ENCODE data around the gene HS6ST1. TPM values are rescaled to one million over a fixed set of nuclear protein-coding genes. Genes with fewer than 3 reads are reported as not detected.

Gene HS6ST1
- total and polyA plus RNA-seq, 2 donors (not counting 1 experiment from before 2014, with no cell fraction given): 7.8 to 22.7 TPM

- no peak overlapping the region for H3K4me3 ChIP-seq (ENCODE audit: control extremely low read depth in 1 of 5, extremely low read depth in 1 of 5, insufficient read depth in 1 of 5, low read depth in 2 of 5, low read length in 4 of 5)
- Mint-ChIP-seq H3K27me3 (no peaks in the 10 kb centered on the region), H3K9me3 (ENCODE audit: insufficient read depth) (peaks cover 6% of the 10 kb centered on the region), H3K4me3 (no peak overlapping the region), H3K27ac (no peak overlapping the region), H3K4me1 (no peaks in the 10 kb centered on the region)
- no peak overlapping the region for H3K4me2 ChIP-seq (replicated peaks; ENCODE audit: low read depth, low read length, poor library complexity, severe bottlenecking)
- H3K4me1 ChIP-seq (ENCODE audit: control insufficient read depth in 2 of 2, insufficient read depth in 2 of 2, low read length in 2 of 2): no peaks in the 10 kb centered on the region
- TF ChIP-seq EZH2 (IDR thresholded peaks at IDR 0.05; ENCODE audit: borderline replicate concordance, insufficient read depth, low read depth, low read length, poor library complexity, severe bottlenecking) (no peak), CTCF (IDR thresholded peaks at IDR 0.05) (no peak)
- 86% methylated on average over 2 of the region's 3 CpGs for WGBS (ENCODE audit: insufficient coverage)
- H3K27me3 ChIP-seq (replicated peaks in 1 of 4; ENCODE audit: control extremely low read depth in 1 of 4, control insufficient read depth in 3 of 4, insufficient read depth in 4 of 4, low read length in 3 of 4): no peaks in the 10 kb centered on the region
- DNase-seq: no peak
- ChIA-PET CTCF (no interaction called here), POLR2A (no interaction called here)
- no peak for ATAC-seq (ENCODE audit: low read depth)
- no peaks in the 10 kb centered on the region for H3K79me2 ChIP-seq (ENCODE audit: control insufficient read depth, insufficient read depth, low read length)
- H3K36me3 ChIP-seq (replicated peaks in 1 of 2; ENCODE audit: control extremely low read depth in 1 of 2, control insufficient read depth in 1 of 2, extremely low read depth in 1 of 2, insufficient read depth in 2 of 2, low read length in 1 of 2): no peaks in the 10 kb centered on the region
- intact Hi-C loops (cut with micrococcal nuclease): no loop called here
- H2AFZ ChIP-seq (ENCODE audit: insufficient read depth, low read depth, low read length, poor library complexity, severe bottlenecking): no peak overlapping the region
- no peaks in the 10 kb centered on the region for H4K20me1 ChIP-seq (ENCODE audit: control insufficient read depth, insufficient read depth, low read length, poor library complexity, severe bottlenecking)
- no peak overlapping the region for H3K9ac ChIP-seq (ENCODE audit: low read length)
- no peak overlapping the region for H3K27ac ChIP-seq (ENCODE audit: low read length in 2 of 2)
- peaks cover 0 to 14% (median 0%) of the 10 kb centered on the region in 3 donors for H3K9me3 ChIP-seq (ENCODE audit: control extremely low read depth in 1 of 3, control insufficient read depth in 2 of 3, insufficient read depth in 1 of 3, low read length in 2 of 3)
Measured at GRCh38 chr2:128342550-128342949, 23.9 kb upstream of the HS6ST1 start.

GRCh38 chr2:128341621-128342020 lies 23.0 kb upstream of the HS6ST1 start:
- peaks cover 0 to 14% (median 0%) of the 10 kb centered on the region in 3 donors for H3K9me3 ChIP-seq (ENCODE audit: control extremely low read depth in 1 of 3, control insufficient read depth in 2 of 3, insufficient read depth in 1 of 3, low read length in 2 of 3)
- H3K4me3 Mint-ChIP-seq: no peak overlapping the region
- no peak overlapping the region for H3K27ac ChIP-seq (ENCODE audit: low read length in 2 of 2)
- WGBS (ENCODE audit: insufficient coverage): no CpG with 5 or more reads among the region's 3 CpGs
- no peak for DNase-seq
- intact Hi-C loops (cut with micrococcal nuclease): no loop called here
- H3K4me2 ChIP-seq (replicated peaks; ENCODE audit: low read depth, low read length, poor library complexity, severe bottlenecking): no peak overlapping the region
- POLR2A ChIA-PET: no interaction called here
- H2AFZ ChIP-seq (ENCODE audit: insufficient read depth, low read depth, low read length, poor library complexity, severe bottlenecking): no peak overlapping the region
- H3K4me1 ChIP-seq (ENCODE audit: control insufficient read depth in 2 of 2, insufficient read depth in 2 of 2, low read length in 2 of 2): no peaks in the 10 kb centered on the region
- H4K20me1 ChIP-seq (ENCODE audit: control insufficient read depth, insufficient read depth, low read length, poor library complexity, severe bottlenecking): no peaks in the 10 kb centered on the region
- CTCF ChIA-PET: no interaction called here
- H3K27me3 Mint-ChIP-seq: no peaks in the 10 kb centered on the region
- H3K27ac Mint-ChIP-seq: no peak overlapping the region
- no peak overlapping the region for H3K9ac ChIP-seq (ENCODE audit: low read length)
- no peak overlapping the region for H3K4me3 ChIP-seq (ENCODE audit: control extremely low read depth in 1 of 5, extremely low read depth in 1 of 5, insufficient read depth in 1 of 5, low read depth in 2 of 5, low read length in 4 of 5)
- TF ChIP-seq EZH2 (IDR thresholded peaks at IDR 0.05; ENCODE audit: borderline replicate concordance, insufficient read depth, low read depth, low read length, poor library complexity, severe bottlenecking) (no peak), CTCF (IDR thresholded peaks at IDR 0.05) (no peak)
- no peaks in the 10 kb centered on the region for H3K36me3 ChIP-seq (replicated peaks in 1 of 2; ENCODE audit: control extremely low read depth in 1 of 2, control insufficient read depth in 1 of 2, extremely low read depth in 1 of 2, insufficient read depth in 2 of 2, low read length in 1 of 2)
- H3K27me3 ChIP-seq (replicated peaks in 1 of 4; ENCODE audit: control extremely low read depth in 1 of 4, control insufficient read depth in 3 of 4, insufficient read depth in 4 of 4, low read length in 3 of 4): no peaks in the 10 kb centered on the region
- no peaks in the 10 kb centered on the region for H3K4me1 Mint-ChIP-seq
- no peaks in the 10 kb centered on the region for H3K79me2 ChIP-seq (ENCODE audit: control insufficient read depth, insufficient read depth, low read length)
- ATAC-seq (ENCODE audit: low read depth): no peak
- H3K9me3 Mint-ChIP-seq (ENCODE audit: insufficient read depth): peaks cover 6% of the 10 kb centered on the region

All from B cell (primary cell).